Adrenal gland (tissue), 5 donors: ENCODE data around the gene AQP12B.

Source experiments
- POLR2A ChIP-seq, 2 donors: fragments of 450-650 bp; IDR thresholded peaks; one replicate each; pipeline ENCODE4 v1.6.1; 2017; ENCODE audit warnings: antibody characterized with exemption in 2 of 2, mild to moderate bottlenecking in 2 of 2, moderate library complexity in 1 of 2
- TF ChIP-seq, protein P1 (sequence below), 6 experiments: fragments of 450-650 bp in 4 of 6; fragments of 200-600 bp in 2 of 6; sonication (generic) in 1 of 6; IDR thresholded peaks; 1 replicate in 5 of 6; 2 replicates in 1 of 6; pipeline versions ENCODE4 v1.5.1 to v1.8.0; 2016 to 2021; ENCODE audit warnings: antibody characterized with exemption in 6 of 6, mild to moderate bottlenecking in 2 of 6, moderate library complexity in 1 of 6
- donor health status: DM: no; HTN: no; CAD: no.

GRCh38 chr2:240687741-240688552 is 5.3 kb upstream of the AQP12B start:
- TF ChIP-seq, protein P1, sequence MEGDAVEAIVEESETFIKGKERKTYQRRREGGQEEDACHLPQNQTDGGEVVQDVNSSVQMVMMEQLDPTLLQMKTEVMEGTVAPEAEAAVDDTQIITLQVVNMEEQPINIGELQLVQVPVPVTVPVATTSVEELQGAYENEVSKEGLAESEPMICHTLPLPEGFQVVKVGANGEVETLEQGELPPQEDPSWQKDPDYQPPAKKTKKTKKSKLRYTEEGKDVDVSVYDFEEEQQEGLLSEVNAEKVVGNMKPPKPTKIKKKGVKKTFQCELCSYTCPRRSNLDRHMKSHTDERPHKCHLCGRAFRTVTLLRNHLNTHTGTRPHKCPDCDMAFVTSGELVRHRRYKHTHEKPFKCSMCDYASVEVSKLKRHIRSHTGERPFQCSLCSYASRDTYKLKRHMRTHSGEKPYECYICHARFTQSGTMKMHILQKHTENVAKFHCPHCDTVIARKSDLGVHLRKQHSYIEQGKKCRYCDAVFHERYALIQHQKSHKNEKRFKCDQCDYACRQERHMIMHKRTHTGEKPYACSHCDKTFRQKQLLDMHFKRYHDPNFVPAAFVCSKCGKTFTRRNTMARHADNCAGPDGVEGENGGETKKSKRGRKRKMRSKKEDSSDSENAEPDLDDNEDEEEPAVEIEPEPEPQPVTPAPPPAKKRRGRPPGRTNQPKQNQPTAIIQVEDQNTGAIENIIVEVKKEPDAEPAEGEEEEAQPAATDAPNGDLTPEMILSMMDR (IDR thresholded peaks at IDR 0.05) = no peak
- no peak for TF ChIP-seq POLR2A (IDR thresholded peaks at IDR 0.05)
